GM06990 (cell line): ENCODE results near the gene HBG1.
"Not testable (repeated sequence)": the region's sequence is repeated elsewhere in the genome, so short reads cannot be mapped to it uniquely, and the experiment has no call there.

Experiments
- DNase-seq: peaks from one replicate; pipeline ENCODE4 v3.0.0-alpha.2; 2011; ENCODE audit not compliant: insufficient read length; ENCODE audit errors: extremely low read depth
- H3K27me3 ChIP-seq: replicated peaks from 2 replicates; pipeline ENCODE4 v1.6.0; 2011; ENCODE audit warnings: low read length; ENCODE audit not compliant: control insufficient read depth, insufficient read depth
- H3K36me3 ChIP-seq: 2 replicates; pipeline ENCODE4 v1.5.1; 2011; ENCODE audit warnings: low read length; ENCODE audit not compliant: control insufficient read depth, insufficient read depth
- H3K4me3 ChIP-seq: replicated peaks from 2 replicates; pipeline ENCODE4 v1.5.1; 2011; ENCODE audit warnings: low read depth, mild to moderate bottlenecking, control low read depth, low read length
- CTCF ChIP-seq: IDR thresholded peaks from 2 replicates; pipeline ENCODE4 v1.5.1; 2011; ENCODE audit warnings: low read length, control low read depth, mild to moderate bottlenecking, inconsistent platforms; ENCODE audit not compliant: insufficient read depth, poor library complexity, severe bottlenecking

Gene HBG1

GRCh38 chr11:5252919-5253265, 3.2 kb upstream of the HBG1 start:
- no peak for TF ChIP-seq CTCF
- no peak for DNase-seq
- Histone ChIP-seq H3K36me3 (no peaks in the 10 kb centered on the region), H3K27me3 (no peaks in the 10 kb centered on the region), H3K4me3 (no peak overlapping the region)

- TF ChIP-seq CTCF = no peak
- Histone ChIP-seq H3K27me3 (no peaks in the 10 kb centered on the region), H3K36me3 (no peaks in the 10 kb centered on the region), H3K4me3 (no peak overlapping the region)
- no peak for DNase-seq
These were observed 2.7 kb upstream of the HBG1 start for GRCh38 chr11:5252192-5252918.

- Histone ChIP-seq H3K36me3 (no peaks in the 10 kb centered on the region), H3K4me3 (no peak overlapping the region), H3K27me3 (no peaks in the 10 kb centered on the region)
- DNase-seq = no peak
- no peak for TF ChIP-seq CTCF
These were observed 2.1 kb upstream of the HBG1 start for GRCh38 chr11:5251746-5252145.

- no peak overlapping the region for H3K4me3 ChIP-seq
- no peak for DNase-seq
- TF ChIP-seq CTCF = no peak
- H3K36me3 ChIP-seq = no peaks in the 10 kb centered on the region
- H3K27me3 ChIP-seq = no peaks in the 10 kb centered on the region
These were observed 1.0 kb upstream of the HBG1 start for GRCh38 chr11:5250543-5251204.

GRCh38 chr11:5248498-5248897, 1.2 kb downstream of the HBG1 start:
- not testable (repeated sequence) for H3K27me3 ChIP-seq, H3K4me3 ChIP-seq, DNase-seq, H3K36me3 ChIP-seq

- DNase-seq = no peak
- TF ChIP-seq CTCF = no peak
- no peaks in the 10 kb centered on the region for H3K27me3 ChIP-seq
These were observed 2.0 kb downstream of the HBG1 start for GRCh38 chr11:5247472-5248192.

More at GRCh38 chr11:5247472-5248192, 2.0 kb downstream of the HBG1 start:
- Histone ChIP-seq H3K4me3 (no peak overlapping the region), H3K36me3 (no peaks in the 10 kb centered on the region)
